Ishikawa (cell line): ENCODE measurements around the gene C1R.

ENCODE experiments used
- CEBPB ChIP-seq: IDR thresholded peaks from 2 replicates; pipeline ENCODE4 v1.6.1; 2012
- CREB1 ChIP-seq: IDR thresholded peaks from 2 replicates; pipeline ENCODE4 v1.6.1; 2012; ENCODE audit warnings: low read depth
- EGR1 ChIP-seq: IDR thresholded peaks from 2 replicates; pipeline ENCODE4 v1.6.1; 2012
- EP300 ChIP-seq: IDR thresholded peaks from 2 replicates; pipeline ENCODE4 v1.6.1; 2012; ENCODE audit warnings: borderline replicate concordance
- FOXM1 ChIP-seq: IDR thresholded peaks from 2 replicates; pipeline ENCODE4 v1.6.1; 2012; ENCODE audit warnings: low read depth, borderline replicate concordance
- MAX ChIP-seq: IDR thresholded peaks from 2 replicates; pipeline ENCODE4 v1.6.1; 2012
- NFIC ChIP-seq: IDR thresholded peaks from 2 replicates; pipeline ENCODE4 v1.6.1; 2012
- RAD21 ChIP-seq: IDR thresholded peaks from 2 replicates; pipeline ENCODE4 v1.6.1; 2012; ENCODE audit warnings: low read depth
- REST ChIP-seq: IDR thresholded peaks from 2 replicates; pipeline ENCODE4 v1.6.1; 2012; ENCODE audit warnings: low read depth, mild to moderate bottlenecking
- TAF1 ChIP-seq: IDR thresholded peaks from 2 replicates; pipeline ENCODE4 v1.6.1; 2012; ENCODE audit warnings: low read depth, mild to moderate bottlenecking
- TCF12 ChIP-seq: IDR thresholded peaks from 2 replicates; pipeline ENCODE4 v1.6.1; 2012; ENCODE audit warnings: low read depth
- TEAD4 ChIP-seq: IDR thresholded peaks from 2 replicates; pipeline ENCODE4 v1.6.1; 2012
- USF1 ChIP-seq: IDR thresholded peaks from 2 replicates; pipeline ENCODE4 v1.6.1; 2012
- YY1 ChIP-seq: IDR thresholded peaks from 2 replicates; pipeline ENCODE4 v1.6.1; 2012; ENCODE audit warnings: low read depth
- ZBTB7A ChIP-seq: IDR thresholded peaks from 2 replicates; pipeline ENCODE4 v1.6.1; 2012; ENCODE audit warnings: low read depth

The C1R gene

GRCh38 chr12:7100239-7100638 is 8.0 kb upstream of the C1R start:
- TF ChIP-seq TAF1: no peak
- no peak for TF ChIP-seq REST
- TF ChIP-seq NFIC: no peak
- no peak for TF ChIP-seq EGR1
- TF ChIP-seq CEBPB: no peak
- no peak for TF ChIP-seq FOXM1
- no peak for TF ChIP-seq CREB1

- TF ChIP-seq TAF1: no peak
- TF ChIP-seq EP300: no peak
- TF ChIP-seq REST: no peak
- no peak for TF ChIP-seq EGR1
Observed at GRCh38 chr12:7099290-7099996, 7.2 kb upstream of the C1R start.

GRCh38 chr12:7096979-7097378 is 4.7 kb upstream of the C1R start:
- TF ChIP-seq USF1: no peak
- TF ChIP-seq ZBTB7A: no peak
- TF ChIP-seq MAX: no peak
- TF ChIP-seq RAD21: no peak
- TF ChIP-seq NFIC: no peak
- no peak for TF ChIP-seq EGR1
- no peak for TF ChIP-seq EP300
- TF ChIP-seq TAF1: no peak
- no peak for TF ChIP-seq REST
- no peak for TF ChIP-seq CEBPB
- TF ChIP-seq CREB1: no peak
- no peak for TF ChIP-seq TCF12
- TF ChIP-seq TEAD4: no peak
- no peak for TF ChIP-seq YY1
- TF ChIP-seq FOXM1: no peak

- TF ChIP-seq FOXM1: no peak
- TF ChIP-seq USF1: no peak
- TF ChIP-seq EGR1: no peak
- no peak for TF ChIP-seq REST
- no peak for TF ChIP-seq YY1
- no peak for TF ChIP-seq MAX
- TF ChIP-seq EP300: no peak
- no peak for TF ChIP-seq ZBTB7A
- no peak for TF ChIP-seq TAF1
- TF ChIP-seq RAD21: no peak
- TF ChIP-seq TCF12: no peak
- TF ChIP-seq TEAD4: no peak
Observed at GRCh38 chr12:7096006-7096932, 4.0 kb upstream of the C1R start.
